B cell (primary cell): Measurements from ENCODE around the gene HAP1. TPM values are rescaled to one million over a fixed set of nuclear protein-coding genes. Genes with fewer than 3 reads are reported as not detected.

Experiments
- ATAC-seq: fragments of 200-7000 bp; cut with Tn5 transposase; one replicate; pipeline ENCODE4 v1.10.0; 2021; ENCODE audit warnings: low read depth, mild to moderate bottlenecking, moderate number of reproducible peaks, moderate library complexity
- CTCF ChIA-PET: fragments of 350-600 bp; sonication (Branson Sonifier 250); formaldehyde crosslinking; loops from one replicate; lab custom pipeline; 2021; ENCODE audit warnings: antibody characterized with exemption, inconsistent platforms; lab: Charles Lee
- POLR2A ChIA-PET: fragments of 350-600 bp; sonication (Branson Sonifier 250); formaldehyde crosslinking; loops from one replicate; lab custom pipeline; 2021; ENCODE audit warnings: antibody characterized with exemption; lab: Charles Lee
- DNase-seq: peaks from one replicate; pipeline ENCODE4 v3.0.0; 2013
- H2AFZ ChIP-seq: 2 replicates; pipeline ENCODE4 v1.6.1; 2012; ENCODE audit warnings: mild to moderate bottlenecking, low read depth, low read length; ENCODE audit not compliant: insufficient read depth, poor library complexity, severe bottlenecking
- H3K27ac ChIP-seq, 2 donors: 1 replicate in 1 of 2; 2 replicates in 1 of 2; pipeline ENCODE4 v1.5.1; 2012 to 2013; ENCODE audit warnings: low read length in 2 of 2, mild to moderate bottlenecking in 2 of 2, moderate library complexity in 1 of 2
- H3K27me3 ChIP-seq, 4 experiments: fragments of 200-600 bp in 1 of 4; sonication (generic) in 1 of 4; replicated peaks in 1 of 4; 1 replicate in 2 of 4; 2 replicates in 2 of 4; pipeline versions ENCODE4 v1.6.1 to v1.7.0; 2013 to 2016; ENCODE audit warnings: low read length in 3 of 4, mild to moderate bottlenecking in 2 of 4, mixed read lengths in 1 of 4, moderate library complexity in 1 of 4; ENCODE audit not compliant: insufficient read depth in 4 of 4, control insufficient read depth in 3 of 4; ENCODE audit errors: control extremely low read depth in 1 of 4
- H3K36me3 ChIP-seq, 2 experiments: replicated peaks in 1 of 2; 1 replicate in 1 of 2; 2 replicates in 1 of 2; pipeline versions ENCODE4 v1.6.1 to v1.7.1; 2013; ENCODE audit warnings: low read length in 1 of 2; ENCODE audit not compliant: insufficient read depth in 2 of 2, control insufficient read depth in 1 of 2; ENCODE audit errors: control extremely low read depth in 1 of 2, extremely low read depth in 1 of 2
- H3K4me1 ChIP-seq, 2 donors: fragments of 200-600 bp in 1 of 2; sonication (generic) in 1 of 2; 1 replicate in 1 of 2; 2 replicates in 1 of 2; pipeline versions ENCODE4 v1.5.1 to v1.6.1; 2013 to 2017; ENCODE audit warnings: low read length in 2 of 2; ENCODE audit not compliant: control insufficient read depth in 2 of 2, insufficient read depth in 2 of 2
- H3K4me2 ChIP-seq: replicated peaks from 2 replicates; pipeline ENCODE3; 2012; ENCODE audit warnings: mild to moderate bottlenecking, low read depth, low read length; ENCODE audit not compliant: poor library complexity, severe bottlenecking
- H3K4me3 ChIP-seq, 5 experiments: fragments of 200-600 bp in 1 of 5; sonication (generic) in 1 of 5; 1 replicate in 3 of 5; 2 replicates in 2 of 5; pipeline versions ENCODE4 v1.5.1 to v1.7.0; 2011 to 2016; ENCODE audit warnings: low read length in 4 of 5, mild to moderate bottlenecking in 4 of 5, low read depth in 2 of 5, control low read depth in 1 of 5, moderate library complexity in 1 of 5; ENCODE audit not compliant: insufficient read depth in 1 of 5; ENCODE audit errors: control extremely low read depth in 1 of 5, extremely low read depth in 1 of 5
- H3K79me2 ChIP-seq: fragments of 200-600 bp; sonication (generic); one replicate; pipeline ENCODE4 v1.6.0; 2016; ENCODE audit warnings: low read length; ENCODE audit not compliant: control insufficient read depth, insufficient read depth
- H3K9ac ChIP-seq: fragments of 200-600 bp; sonication (generic); 2 replicates; pipeline ENCODE4 v1.6.1; 2017; ENCODE audit warnings: mild to moderate bottlenecking, low read length, moderate library complexity
- H3K9me3 ChIP-seq, 3 donors: one replicate each; pipeline versions ENCODE4 v1.6.1 to v1.7.1; 2013; ENCODE audit warnings: low read length in 2 of 3; ENCODE audit not compliant: control insufficient read depth in 2 of 3, insufficient read depth in 1 of 3; ENCODE audit errors: control extremely low read depth in 1 of 3
- H4K20me1 ChIP-seq: 2 replicates; pipeline ENCODE4 v1.6.0; 2012; ENCODE audit warnings: mild to moderate bottlenecking, low read length; ENCODE audit not compliant: insufficient read depth, control insufficient read depth, poor library complexity, severe bottlenecking
- H3K27ac Mint-ChIP-seq: one replicate; pipeline ENCODE4 v1.8.0; 2021; ENCODE audit warnings: mixed read lengths
- H3K27me3 Mint-ChIP-seq: one replicate; pipeline ENCODE4 v1.8.0; 2021; ENCODE audit warnings: mixed read lengths
- H3K4me1 Mint-ChIP-seq: one replicate; pipeline ENCODE4 v1.8.0; 2021; ENCODE audit warnings: mixed read lengths
- H3K4me3 Mint-ChIP-seq: one replicate; pipeline ENCODE4 v1.8.0; 2021; ENCODE audit warnings: mixed read lengths
- H3K9me3 Mint-ChIP-seq: one replicate; pipeline ENCODE4 v1.8.0; 2022; ENCODE audit warnings: mixed read lengths; ENCODE audit not compliant: insufficient read depth
- CTCF ChIP-seq: fragments of 200-600 bp; IDR thresholded peaks from one replicate; pipeline ENCODE4 v1.8.0; 2022; ENCODE audit warnings: antibody characterized with exemption, mild to moderate bottlenecking
- EZH2 ChIP-seq: IDR thresholded peaks from 2 replicates; pipeline ENCODE4 v1.6.1; 2012; ENCODE audit warnings: borderline replicate concordance, low read depth, mild to moderate bottlenecking, moderate library complexity, low read length; ENCODE audit not compliant: insufficient read depth, poor library complexity, severe bottlenecking
- WGBS: methylation state at CpG from one replicate; pipeline ENCODE4 v1.1.5; 2013; ENCODE audit warnings: missing lambda C conversion rate; ENCODE audit not compliant: insufficient coverage; 5-methylcytosine and 5-hydroxymethylcytosine counted together
- intact Hi-C: fragments of 100-400 bp; cut with micrococcal nuclease; formaldehyde crosslinking; loops from one replicate; pipeline ENCODE4 v1.10.0; 2022
- polyA plus RNA-seq: library from polyadenylated mRNA; depleted of rRNA; stranded (reverse); fragments of >200 nt; gene quantifications from 2 replicates; pipeline ENCODE4 v1.2.3, GENCODE V29; 2012
- total RNA-seq, 2 donors: library from RNA; stranded (reverse); fragments of 120-200 nt in 1 of 2; gene quantifications; 1 replicate in 1 of 2; 2 replicates in 1 of 2; pipeline versions ENCODE4 v1.2.3 to v1.2.4, GENCODE V29; 2013 to 2022

HAP1 gene
- total and polyA plus RNA-seq, 2 donors (not counting 1 experiment from before 2014, with no cell fraction given), result 0.03 to 0.37 TPM

DNA sequence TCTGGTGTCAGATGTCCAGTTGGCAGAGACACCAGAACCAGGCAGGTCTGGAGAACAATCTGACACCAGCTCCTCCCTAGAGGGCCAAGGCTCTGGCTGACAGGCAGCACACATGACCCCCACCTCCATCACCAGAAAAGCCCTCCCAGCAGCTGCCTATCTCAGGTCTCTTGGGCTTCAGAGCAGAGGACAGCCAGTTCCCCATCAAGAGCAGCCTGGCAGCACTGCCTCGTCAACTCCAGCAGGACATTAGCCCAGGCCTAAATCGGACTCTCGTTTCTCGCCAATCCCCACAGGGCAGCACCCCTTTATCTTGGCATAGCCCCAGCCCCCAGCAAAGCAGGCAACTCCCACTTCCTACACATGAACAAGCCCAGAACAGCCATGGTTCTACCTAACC lies 47.7 kb upstream of the HAP1 start:
- no peak overlapping the region for H3K9ac ChIP-seq
- CTCF ChIA-PET, result no interaction called here
- Mint-ChIP-seq H3K27me3 (no peaks in the 10 kb centered on the region), H3K4me1 (peaks cover 48% of the 10 kb centered on the region), H3K27ac (peak overlapping the region; percentile 41), H3K9me3 (no peaks in the 10 kb centered on the region), H3K4me3 (peak overlapping the region; percentile 50)
- peaks cover 55% of the 10 kb centered on the region for H3K79me2 ChIP-seq
- POLR2A ChIA-PET, result no interaction called here
- peaks cover 0 to 4% of the 10 kb centered on the region in 2 experiments for H3K36me3 ChIP-seq
- WGBS, result 59% methylated on average over 4 of the region's 4 CpGs
- peaks cover 33 to 82% of the 10 kb centered on the region in 2 donors for H3K4me1 ChIP-seq
- H3K27ac ChIP-seq, result no peak overlapping the region
- DNase-seq, result no peak
- H3K4me3 ChIP-seq, result no peak overlapping the region
- TF ChIP-seq EZH2, result no peak
- no peak for TF ChIP-seq CTCF
- no peak for ATAC-seq
- H4K20me1 ChIP-seq, result peaks cover 24% of the 10 kb centered on the region
- intact Hi-C loops, result no loop called here
- peaks cover 0 to 4% (median 0%) of the 10 kb centered on the region in 3 donors for H3K9me3 ChIP-seq
- H3K27me3 ChIP-seq, result no peaks in the 10 kb centered on the region
- H3K4me2 ChIP-seq, result peak overlapping the region; percentile 44
- H2AFZ ChIP-seq, result no peak overlapping the region

GRCh38 chr17:41781404-41782110 lies 47.1 kb upstream of the HAP1 start:
- peaks cover 33 to 77% of the 10 kb centered on the region in 2 donors for H3K4me1 ChIP-seq
- Mint-ChIP-seq H3K4me3 (no peak overlapping the region), H3K9me3 (no peaks in the 10 kb centered on the region), H3K27me3 (no peaks in the 10 kb centered on the region), H3K27ac (peak overlapping the region; percentile 5), H3K4me1 (peaks cover 43% of the 10 kb centered on the region)
- intact Hi-C loops, result no loop called here
- ATAC-seq (no peak), DNase-seq (no peak)
- peaks cover 0 to 4% of the 10 kb centered on the region in 2 experiments for H3K36me3 ChIP-seq
- ChIA-PET CTCF (interaction anchor here (0.7 kb wide), 1 partner anchor 119 kb away, joined by 3 read pairs; no protein-coding TSS in a partner anchor), POLR2A (interaction anchor here (0.7 kb wide), 1 partner anchor 29 kb away, joined by 4 read pairs; no protein-coding TSS in a partner anchor)
- H4K20me1 ChIP-seq, result peaks cover 24% of the 10 kb centered on the region
- H3K4me3 ChIP-seq, result no peak overlapping the region
- H3K79me2 ChIP-seq, result peaks cover 58% of the 10 kb centered on the region
- H3K27ac ChIP-seq, result no peak overlapping the region
- no peak overlapping the region for H3K9ac ChIP-seq
- H3K9me3 ChIP-seq, result peaks cover 0 to 1% (median 0%) of the 10 kb centered on the region in 3 donors
- H3K4me2 ChIP-seq, result no peak overlapping the region
- H2AFZ ChIP-seq, result no peak overlapping the region
- 92% methylated on average over 9 of the region's 13 CpGs for WGBS
- H3K27me3 ChIP-seq, result no peaks in the 10 kb centered on the region
- TF ChIP-seq EZH2, result no peak
- TF ChIP-seq CTCF, result no peak
